ENCODE data around the gene TRIO. TPM values are rescaled to one million over a fixed set of nuclear protein-coding genes. Genes with fewer than 3 reads are reported as not detected.

The TRIO gene
- total RNA-seq, 1 experiment from 2014 or later: 68.4 TPM

- H2AFZ ChIP-seq (ENCODE audit: low read depth, low read length, poor library complexity, severe bottlenecking): no peak overlapping the region
- CTCF ChIA-PET: no interaction called here
- no peaks in the 10 kb centered on the region for H4K20me1 ChIP-seq (ENCODE audit: insufficient read depth)
- no peak overlapping the region for H3K4me3 ChIP-seq (replicated peaks in 1 of 2; ENCODE audit: low read depth in 1 of 2, low read length in 2 of 2)
- H3K9ac ChIP-seq (ENCODE audit: low read length): no peak overlapping the region
- no peaks in the 10 kb centered on the region for H3K4me1 ChIP-seq (ENCODE audit: control insufficient read depth in 1 of 2, insufficient read depth in 2 of 2, low read length in 2 of 2)
- RAD21 ChIA-PET (ENCODE audit: low non-redundant PET in 1 of 2, low total read pairs in 2 of 2, uncharacterized antibody in 2 of 2, unreplicated experiment in 2 of 2): no interaction called here
- intact Hi-C loops (cut with micrococcal nuclease): no loop called here
- ATAC-seq (no peak), DNase-seq (ENCODE audit: low read depth, low spot score) (no peak)
- H3K79me2 ChIP-seq (ENCODE audit: insufficient read depth, low read length): no peaks in the 10 kb centered on the region
- no peak for TF ChIP-seq SIN3A (IDR thresholded peaks at IDR 0.05; ENCODE audit: low read depth)
- no peak for TF ChIP-seq ATF3 (IDR thresholded peaks at IDR 0.05)
- TF ChIP-seq ZFX (IDR thresholded peaks at IDR 0.05): no peak
- TF ChIP-seq TCF7L2 (IDR thresholded peaks at IDR 0.05; ENCODE audit: borderline replicate concordance, extremely low read depth, insufficient read depth, insufficient read length): no peak
- no peak for TF ChIP-seq SRF (IDR thresholded peaks at IDR 0.05; ENCODE audit: low read depth)
- no peak for TF ChIP-seq MAX (IDR thresholded peaks at IDR 0.05)
- no peak for TF ChIP-seq EGR1 (IDR thresholded peaks at IDR 0.05; ENCODE audit: low read depth)
- no peak for TF ChIP-seq JUND (IDR thresholded peaks at IDR 0.05)
- no peak for TF ChIP-seq CEBPB (IDR thresholded peaks at IDR 0.05; ENCODE audit: low read depth)
- TF ChIP-seq POLR2AphosphoS5 (IDR thresholded peaks at IDR 0.05; ENCODE audit: low read depth, low read length): no peak
- TF ChIP-seq FOSL1 (IDR thresholded peaks at IDR 0.05; ENCODE audit: low read depth): no peak
- TF ChIP-seq CTCF (IDR thresholded peaks at IDR 0.05 in 2 of 3, conservative IDR thresholded peaks at IDR 0.05 in 1 of 3; ENCODE audit: borderline replicate concordance in 1 of 3, insufficient read depth in 1 of 3, low read depth in 2 of 3, low read length in 2 of 3): no peak
- TF ChIP-seq POLR2A (IDR thresholded peaks at IDR 0.05; ENCODE audit: borderline replicate concordance, extremely low read depth, insufficient read depth, insufficient read length): no peak
- no peak for TF ChIP-seq ELF1 (IDR thresholded peaks at IDR 0.05; ENCODE audit: borderline replicate concordance, low read depth)
- TF ChIP-seq CBX3 (IDR thresholded peaks at IDR 0.05; ENCODE audit: low read depth): no peak
- TF ChIP-seq REST (IDR thresholded peaks at IDR 0.05; ENCODE audit: low read depth): no peak
- no peak for TF ChIP-seq YY1 (IDR thresholded peaks at IDR 0.05; ENCODE audit: extremely low read depth, insufficient replicate concordance, low read depth, low read length)
- TF ChIP-seq SP1 (IDR thresholded peaks at IDR 0.05; ENCODE audit: low read depth): no peak
- TF ChIP-seq ZNF274 (IDR thresholded peaks at IDR 0.05; ENCODE audit: low read depth, low read length): no peak
- no TSS peak for BruUV-seq (replicated peaks)
- H3K9me2 ChIP-seq (ENCODE audit: insufficient read depth): no peaks in the 10 kb centered on the region
- H3K36me3 ChIP-seq (ENCODE audit: control insufficient read depth in 1 of 2, insufficient read depth in 2 of 2, low read length in 2 of 2): peaks cover 21 to 39% of the 10 kb centered on the region in 2 experiments; a peak in 3 of 4 replicates
- no peaks in the 10 kb centered on the region for H3K27me3 ChIP-seq (ENCODE audit: insufficient read depth, low read length)
- no peak overlapping the region for H3K4me2 ChIP-seq (ENCODE audit: low read length)
- H3K27ac ChIP-seq (ENCODE audit: low read depth, low read length): no peak overlapping the region
- POLR2A ChIA-PET: no interaction called here
- H3K9me3 ChIP-seq (ENCODE audit: control insufficient read depth in 1 of 2, insufficient read depth in 1 of 2, low read depth in 1 of 2, low read length in 2 of 2): no peaks in the 10 kb centered on the region
Observed at GRCh38 chr5:14382640-14383039, 239.5 kb downstream of the TRIO start.

All from HCT116 (cell line).